Activated CD4-positive, alpha-beta T cell treated with anti-CD3 and anti-CD28 coated beads for 4 hours (primary cell): ENCODE data around the gene ACACA.

Source experiments
- DNase-seq, 2 donors: peaks; one replicate each; pipeline ENCODE4 v3.0.0-alpha.2; 2020

The ACACA gene

GRCh38 chr17:37123941-37124820 lies 282.5 kb downstream of the ACACA start:
- DNase-seq: no peak

- DNase-seq: no peak
These were observed 283.2 kb downstream of the ACACA start for GRCh38 chr17:37123386-37123785.

DNA sequence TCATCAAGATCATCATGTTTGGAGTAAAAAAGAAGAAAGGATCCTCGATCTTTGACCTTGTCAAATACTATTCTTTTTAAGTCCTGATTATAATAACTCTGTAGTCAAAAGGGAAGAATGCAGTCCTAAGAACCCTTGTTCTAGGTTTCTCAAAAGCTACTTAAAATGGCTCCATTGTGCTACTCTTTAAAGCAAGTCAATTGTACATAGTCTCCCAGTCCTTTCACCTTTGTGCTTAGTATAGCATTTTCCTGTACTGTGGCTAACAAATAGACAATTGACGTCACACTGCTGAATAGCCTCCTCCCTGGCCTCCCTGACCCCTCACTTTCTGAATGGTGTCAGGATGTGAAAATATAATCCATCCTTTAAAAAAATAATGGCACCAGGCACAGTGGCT lies 285.0 kb downstream of the ACACA start:
- DNase-seq: no peak

- no peak for DNase-seq
These were observed 288.1 kb downstream of the ACACA start for GRCh38 chr17:37118366-37119137.

DNA sequence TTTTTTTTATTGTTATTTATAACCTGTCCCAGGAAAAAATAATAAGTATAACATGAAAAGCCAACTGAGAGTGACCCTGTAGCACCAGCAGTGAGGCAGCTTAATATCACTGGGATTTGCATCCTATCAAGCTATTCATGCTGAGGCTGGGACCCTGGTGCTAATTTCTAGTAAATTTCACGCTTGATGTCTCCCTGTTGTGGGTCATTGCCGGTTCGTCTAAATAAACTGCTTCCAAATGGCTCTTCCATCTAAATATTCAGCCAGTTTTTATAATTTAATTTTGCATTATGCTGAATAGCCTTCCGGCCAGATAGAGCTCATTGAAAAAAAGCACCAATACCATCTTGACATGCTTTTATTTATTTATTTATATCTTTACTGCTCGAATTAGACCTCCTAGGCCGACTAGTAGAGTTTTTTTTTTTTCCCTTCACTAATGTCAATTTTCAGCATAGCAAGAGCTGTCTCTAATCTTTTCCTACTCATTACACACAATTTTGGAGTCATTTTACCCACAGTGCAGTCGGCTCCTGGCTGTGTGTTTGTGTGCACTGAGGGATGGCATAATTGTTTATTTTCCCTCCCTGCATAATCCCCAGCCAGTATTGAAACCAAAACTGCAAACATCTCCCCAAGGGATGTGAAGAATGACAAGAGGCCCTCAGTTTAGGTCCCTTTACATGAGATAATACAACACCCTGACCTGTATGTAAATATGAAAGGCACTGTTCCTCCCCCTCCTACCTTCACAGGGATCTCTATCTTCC lies 289.1 kb downstream of the ACACA start:
- no peak for DNase-seq

GRCh38 chr17:37116671-37117185 lies 289.9 kb downstream of the ACACA start:
- DNase-seq: no peak

DNA sequence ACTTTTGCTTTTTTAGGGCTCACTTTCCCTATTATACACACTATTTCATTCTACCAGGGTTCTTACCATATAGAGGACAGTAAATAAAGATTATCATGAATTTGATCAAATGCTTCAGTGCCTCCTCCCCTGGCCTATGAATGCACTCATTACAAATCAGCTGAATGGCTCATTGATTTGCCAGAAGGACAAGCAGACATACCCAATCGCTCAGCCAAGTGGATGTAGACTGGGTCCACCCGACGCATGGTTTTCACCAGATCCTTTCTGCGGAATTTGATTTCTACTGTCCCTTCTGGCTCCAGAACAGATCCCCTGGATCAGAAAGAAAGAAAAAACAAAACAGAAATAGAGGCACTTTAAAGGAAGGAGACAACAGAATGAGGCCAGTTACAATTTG lies 295.3 kb downstream of the ACACA start:
- no peak for DNase-seq

- DNase-seq: no peak
These were observed 295.9 kb downstream of the ACACA start for GRCh38 chr17:37110746-37111145.

DNA sequence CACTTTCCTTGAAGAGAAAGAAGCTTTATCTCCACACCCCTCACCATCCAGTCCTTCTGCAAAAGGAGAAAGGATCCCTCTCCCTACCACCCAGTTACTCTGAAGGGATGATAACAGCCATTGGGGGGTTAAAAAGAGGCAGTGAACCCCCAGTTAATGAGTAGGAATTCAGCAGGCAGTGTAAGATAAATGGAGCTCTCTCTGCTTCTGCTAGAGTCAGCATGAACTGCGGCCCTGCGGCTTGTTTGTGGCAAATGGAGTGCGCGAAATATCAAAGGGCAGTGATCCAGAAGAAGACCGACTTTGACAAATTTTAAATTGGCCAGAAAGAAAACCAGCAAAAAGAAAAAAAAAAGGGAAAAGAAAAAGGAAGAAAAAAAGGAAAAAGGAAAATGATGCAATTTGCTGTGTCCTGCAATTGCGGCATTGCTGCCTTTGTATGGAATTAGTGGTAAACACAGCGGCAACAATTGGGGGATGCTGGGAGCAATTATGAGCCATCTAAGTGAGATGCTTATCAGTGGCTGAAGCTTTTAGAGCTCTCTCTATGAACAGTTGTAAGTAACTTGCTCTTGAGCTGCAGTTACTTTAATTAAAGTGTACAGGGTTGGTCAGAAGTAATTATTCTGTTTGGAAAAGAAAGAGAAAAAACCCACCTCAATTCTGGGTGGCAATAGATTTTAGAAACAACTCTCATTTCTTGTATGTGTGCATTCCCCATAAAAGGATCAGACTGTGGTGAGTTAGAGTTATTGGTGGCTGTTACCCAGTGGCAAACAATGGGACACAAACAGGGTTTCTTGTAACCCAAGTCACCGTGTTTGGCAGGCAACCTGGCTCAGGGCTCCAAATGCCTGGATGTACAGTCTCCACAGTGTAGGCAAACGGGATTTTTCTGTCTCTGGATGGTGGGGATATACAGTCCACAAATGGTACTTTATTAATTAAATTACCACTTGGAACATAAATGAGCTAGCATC lies 296.6 kb downstream of the ACACA start:
- DNase-seq: no peak

DNA sequence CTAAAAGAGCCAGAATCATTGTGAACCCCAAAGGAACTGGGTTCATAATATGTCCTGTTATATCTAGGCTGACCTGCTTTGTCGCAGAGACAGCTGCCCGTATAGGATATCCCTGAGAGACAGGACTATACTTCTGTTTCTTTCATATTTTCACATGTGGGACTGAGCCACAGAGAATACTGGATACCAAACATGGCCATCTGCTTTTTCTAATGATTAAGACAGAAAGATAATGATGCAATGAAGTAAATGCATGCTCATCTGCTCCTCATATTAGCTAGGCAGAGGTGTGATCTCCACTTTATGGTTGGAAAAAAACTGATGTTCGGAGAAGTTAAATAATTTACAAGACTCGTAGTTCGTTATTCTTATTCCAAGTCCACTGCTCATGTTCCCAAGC lies 297.5 kb downstream of the ACACA start:
- no peak for DNase-seq

DNA sequence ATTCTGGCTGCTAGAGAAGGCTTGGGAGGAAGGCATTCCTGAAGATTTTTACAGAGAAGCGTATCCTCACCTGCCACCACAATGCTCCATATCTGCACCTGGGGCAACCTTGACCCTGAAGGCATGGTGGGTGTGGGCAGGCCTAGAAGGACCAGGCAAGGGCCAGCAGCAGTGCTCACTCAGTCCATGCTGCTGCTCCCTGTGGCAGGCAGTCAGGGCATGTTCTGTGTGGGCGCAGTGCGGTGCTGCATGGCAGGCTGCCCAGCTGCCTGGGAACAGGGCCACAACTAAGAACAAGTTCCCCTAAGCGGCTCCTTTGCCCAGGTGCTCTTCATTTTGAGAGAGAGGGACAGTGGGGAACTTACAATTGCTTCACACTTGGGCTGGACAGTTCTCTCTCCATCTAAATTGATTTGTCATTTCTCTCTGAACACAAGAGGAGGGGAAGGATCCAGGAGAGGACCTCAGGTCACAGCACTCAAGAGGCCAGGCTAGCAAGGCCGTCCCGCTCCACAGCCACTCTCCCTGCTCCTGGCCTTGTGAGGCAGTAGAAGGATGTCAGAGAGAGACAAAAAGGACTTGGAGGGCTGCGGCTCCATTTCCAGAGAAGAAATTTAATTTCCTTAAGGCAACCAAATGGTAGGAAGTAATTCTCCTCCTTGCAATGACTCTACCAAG lies 299.1 kb downstream of the ACACA start:
- DNase-seq: no peak

DNA sequence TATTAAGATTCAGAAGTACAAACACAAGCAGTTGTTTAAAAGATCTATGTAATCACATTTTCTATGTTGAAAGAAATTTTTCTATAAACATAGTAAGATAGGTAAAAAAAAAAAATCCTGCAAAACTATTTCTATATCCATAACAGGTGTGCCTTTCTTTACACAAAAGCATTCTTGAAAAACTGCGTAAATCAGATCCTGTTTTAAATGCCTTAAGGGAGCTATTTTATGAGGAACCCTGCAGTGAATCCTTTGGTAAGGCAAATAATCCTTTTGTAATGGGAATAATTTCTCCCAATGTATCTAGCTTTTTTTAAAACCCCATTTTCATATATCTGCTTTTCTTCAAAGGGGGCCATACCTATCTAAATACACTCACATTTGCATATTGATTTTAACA lies 300.6 kb downstream of the ACACA start:
- DNase-seq: no peak

- DNase-seq: no peak
These were observed 303.4 kb downstream of the ACACA start for GRCh38 chr17:37103231-37103630.

GRCh38 chr17:37101306-37101705 lies 305.3 kb downstream of the ACACA start:
- no peak for DNase-seq

DNA sequence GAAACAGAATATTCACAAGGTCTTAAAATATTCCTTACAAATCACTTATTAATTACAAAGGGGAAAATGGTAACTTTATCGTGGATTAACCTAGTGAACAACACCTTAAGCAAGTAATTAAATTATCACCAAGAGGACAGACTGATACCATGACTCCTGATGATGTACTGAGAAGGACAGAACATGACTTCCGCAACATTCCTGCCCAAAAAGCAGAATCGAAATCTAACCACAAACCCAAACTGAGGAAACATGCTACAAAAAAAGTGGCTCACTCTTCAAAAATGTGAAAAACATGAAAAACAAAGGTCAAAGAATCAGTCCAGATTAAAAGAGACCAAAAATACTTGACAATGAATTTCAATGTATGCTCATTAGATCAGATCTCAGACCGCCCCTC lies 306.4 kb downstream of the ACACA start:
- DNase-seq: no peak

GRCh38 chr17:37098910-37099664 lies 307.5 kb downstream of the ACACA start:
- no peak for DNase-seq

- no peak for DNase-seq
These were observed 308.5 kb downstream of the ACACA start for GRCh38 chr17:37098152-37098551.

DNA sequence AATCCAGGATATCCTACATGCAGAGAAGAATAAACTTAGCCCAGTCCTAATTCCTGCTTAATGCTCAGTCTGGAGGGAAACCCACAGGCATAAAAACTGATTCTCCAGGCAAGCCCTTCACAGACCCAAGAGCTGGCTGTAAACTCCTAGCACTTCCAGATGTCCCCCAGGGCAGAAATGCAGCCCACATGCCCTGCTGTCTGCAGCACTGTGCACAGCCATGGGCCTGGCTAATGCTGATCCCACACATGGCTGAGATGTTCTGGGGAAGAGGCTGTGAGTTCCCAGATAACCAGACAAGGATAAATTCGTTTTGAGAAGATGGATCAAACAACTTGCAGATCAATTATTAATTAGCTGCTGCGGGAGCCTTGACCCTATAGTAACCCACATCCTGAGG lies 309.5 kb downstream of the ACACA start:
- DNase-seq: no peak

DNA sequence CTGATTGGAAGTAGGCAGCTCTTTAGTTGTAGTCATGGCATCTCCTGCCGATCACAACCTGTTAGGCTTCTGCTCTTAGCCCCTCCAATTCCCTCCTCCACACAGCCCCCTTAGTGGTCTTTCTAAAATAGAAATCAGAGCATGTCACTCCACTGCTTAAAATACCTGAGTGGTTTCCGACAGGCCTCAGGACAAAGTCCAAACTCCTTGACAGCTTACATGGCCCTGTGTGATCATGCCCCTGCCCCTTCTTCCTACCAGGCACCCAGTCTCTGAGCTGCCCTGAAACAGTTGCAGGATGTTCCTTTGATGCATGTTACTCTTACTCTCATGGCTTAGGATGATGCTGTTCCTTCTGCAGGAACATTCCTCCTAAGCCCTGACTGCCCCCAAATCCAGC lies 310.6 kb downstream of the ACACA start:
- no peak for DNase-seq

DNA sequence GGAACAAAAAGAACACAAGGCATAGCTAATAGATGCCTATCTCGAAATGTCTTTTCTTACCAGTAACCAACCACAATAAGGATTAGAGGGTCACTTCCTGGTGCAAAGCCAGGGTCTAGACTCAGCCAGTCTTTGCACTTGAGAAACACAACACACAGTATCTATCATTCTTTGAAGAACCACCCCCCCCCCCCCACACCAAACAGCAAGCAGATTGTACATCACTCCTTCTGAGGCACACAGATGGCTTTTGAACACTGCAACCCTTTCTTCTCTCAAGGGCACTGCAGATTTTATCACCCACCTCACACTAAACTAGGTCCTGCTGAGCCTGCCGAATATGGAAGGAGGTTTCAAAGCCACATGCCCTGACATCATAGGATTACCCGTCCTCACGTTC lies 312.2 kb downstream of the ACACA start:
- DNase-seq: no peak

DNA sequence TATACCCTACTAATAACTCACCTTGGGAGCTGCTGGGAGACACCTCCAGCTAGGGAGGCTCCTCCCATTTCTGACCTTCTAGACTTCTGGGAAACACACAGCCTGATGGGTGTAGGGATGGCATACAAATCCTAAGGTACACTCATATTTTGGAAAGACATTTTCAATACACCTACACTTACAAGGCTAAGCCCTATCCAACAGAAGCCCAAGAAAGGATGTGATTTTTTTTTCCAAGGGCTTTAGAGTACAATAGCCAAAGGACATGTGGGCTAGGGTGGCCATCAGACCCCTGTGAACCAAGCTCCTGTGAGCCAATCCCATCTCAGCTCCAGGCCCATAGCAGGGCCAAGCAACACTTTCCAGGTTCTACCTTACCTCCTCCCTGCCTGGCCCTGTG lies 313.9 kb downstream of the ACACA start:
- no peak for DNase-seq
